Activated CD8-positive, alpha-beta memory T cell treated with anti-CD3 and anti-CD28 coated beads, Interleukin-2, amount 50 U/mL, for 24 hours (primary cell): ENCODE data around the gene VNN1.

ENCODE experiments used
- DNase-seq: peaks from one replicate; pipeline ENCODE4 v3.0.0-alpha.2; 2020; ENCODE audit errors: extremely low read depth

VNN1 gene, protein sequence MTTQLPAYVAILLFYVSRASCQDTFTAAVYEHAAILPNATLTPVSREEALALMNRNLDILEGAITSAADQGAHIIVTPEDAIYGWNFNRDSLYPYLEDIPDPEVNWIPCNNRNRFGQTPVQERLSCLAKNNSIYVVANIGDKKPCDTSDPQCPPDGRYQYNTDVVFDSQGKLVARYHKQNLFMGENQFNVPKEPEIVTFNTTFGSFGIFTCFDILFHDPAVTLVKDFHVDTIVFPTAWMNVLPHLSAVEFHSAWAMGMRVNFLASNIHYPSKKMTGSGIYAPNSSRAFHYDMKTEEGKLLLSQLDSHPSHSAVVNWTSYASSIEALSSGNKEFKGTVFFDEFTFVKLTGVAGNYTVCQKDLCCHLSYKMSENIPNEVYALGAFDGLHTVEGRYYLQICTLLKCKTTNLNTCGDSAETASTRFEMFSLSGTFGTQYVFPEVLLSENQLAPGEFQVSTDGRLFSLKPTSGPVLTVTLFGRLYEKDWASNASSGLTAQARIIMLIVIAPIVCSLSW

DNA sequence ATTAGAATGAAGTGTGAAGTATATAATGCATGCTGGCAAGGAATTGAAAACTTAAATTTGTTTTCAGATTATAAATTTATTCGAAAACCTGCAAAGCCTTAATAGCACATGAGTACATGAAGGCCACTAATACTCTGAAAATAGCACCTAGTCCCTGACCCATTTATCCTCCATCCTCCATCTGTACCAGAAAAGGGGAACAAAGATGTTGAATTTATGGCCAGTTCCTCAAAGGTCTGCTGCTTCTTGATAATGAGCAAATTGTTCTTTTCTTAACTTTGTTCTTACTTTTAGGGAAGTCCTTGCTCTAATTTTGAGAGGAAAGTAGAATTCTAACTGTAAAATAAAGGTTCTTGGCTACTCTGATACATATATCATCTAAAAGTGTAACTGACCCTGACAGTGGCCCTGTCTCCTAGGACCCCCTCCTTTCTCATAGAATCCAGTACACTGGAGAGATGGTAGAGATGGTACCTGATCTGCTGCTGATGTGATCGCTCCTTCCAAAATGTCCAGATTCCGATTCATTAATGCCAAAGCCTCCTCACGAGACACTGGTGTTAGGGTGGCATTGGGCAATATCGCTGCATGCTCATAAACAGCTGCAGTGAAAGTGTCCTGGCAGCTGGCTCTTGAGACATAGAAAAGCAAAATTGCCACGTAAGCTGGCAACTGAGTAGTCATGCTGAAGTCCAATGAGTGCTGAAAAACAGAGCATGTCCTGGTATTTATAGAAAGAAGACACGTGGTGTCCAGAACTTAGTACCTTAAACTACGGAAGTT is at the start of gene VNN1:
Gene VNN1 (minus strand): TSS at position 704 of the 783 bp plus-strand sequence. CDS start 20 bp downstream, at position 684.
- no peak for DNase-seq

- no peak for DNase-seq
Observed at GRCh38 chr6:132763269-132763668, 49.4 kb upstream of the VNN1 start.

- DNase-seq = no peak
Observed at GRCh38 chr6:132760256-132760655, 46.4 kb upstream of the VNN1 start.

GRCh38 chr6:132758689-132759088 is 44.8 kb upstream of the VNN1 start:
- no peak for DNase-seq

DNA sequence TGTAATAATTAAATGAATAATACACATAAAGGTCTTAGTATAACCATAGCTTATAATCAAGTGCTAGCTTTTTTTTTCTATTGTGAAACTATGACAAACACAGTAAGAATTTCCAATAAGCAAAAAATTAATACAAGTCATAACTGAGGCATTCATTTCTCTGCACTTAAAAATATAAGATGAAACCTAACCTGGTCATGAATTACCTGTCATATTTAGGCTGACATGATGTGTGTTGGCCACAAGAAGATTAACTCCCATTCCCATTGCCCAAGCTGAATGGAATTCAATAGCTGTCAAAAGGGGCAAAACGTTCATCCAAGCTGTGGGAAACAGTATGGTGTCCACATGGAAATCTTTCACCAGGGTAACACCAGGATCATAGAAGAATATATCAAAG is 38.4 kb upstream of the VNN1 start:
- no peak for DNase-seq

GRCh38 chr6:132751828-132752227 is 38.0 kb upstream of the VNN1 start:
- no peak for DNase-seq

GRCh38 chr6:132751306-132751705 is 37.5 kb upstream of the VNN1 start:
- DNase-seq = no peak

DNA sequence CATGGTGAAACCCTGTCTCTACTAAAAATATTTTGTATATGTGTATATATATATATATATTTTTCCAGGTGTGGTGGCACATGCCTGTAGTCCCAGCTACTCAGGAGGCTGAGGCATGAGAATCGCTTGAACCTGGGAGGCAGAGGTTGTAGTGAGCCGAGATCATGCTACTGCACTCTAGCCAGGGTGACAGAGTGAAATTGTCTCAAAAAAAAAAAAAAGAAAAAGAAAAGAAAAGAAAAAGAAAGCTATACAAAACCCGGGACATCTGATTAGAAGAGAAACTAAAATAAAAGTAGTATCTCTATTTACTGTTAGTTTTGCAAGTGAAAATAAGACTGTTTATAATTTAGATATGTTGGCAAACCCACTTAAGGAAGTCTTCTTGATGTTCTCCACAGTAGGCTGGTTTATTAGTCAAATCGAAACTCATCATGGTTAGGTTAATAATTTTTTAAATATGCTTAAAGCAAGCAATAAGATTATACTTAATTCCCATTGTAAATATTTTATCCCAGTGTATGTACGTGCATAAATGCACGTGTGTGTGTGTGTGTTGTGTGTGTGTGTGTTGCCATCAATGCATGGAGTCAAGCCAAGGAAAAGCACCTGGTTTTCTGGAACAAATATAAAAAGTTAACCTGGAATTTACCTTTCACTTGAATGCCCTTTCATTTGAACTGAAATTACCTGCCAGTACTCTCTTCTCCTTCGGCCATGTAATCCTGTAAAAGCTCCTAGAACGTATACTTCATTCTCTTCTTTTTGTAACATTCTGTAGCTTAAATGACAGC is 36.8 kb upstream of the VNN1 start:
- DNase-seq = no peak

- DNase-seq = no peak
Observed at GRCh38 chr6:132749111-132749510, 35.3 kb upstream of the VNN1 start.

DNA sequence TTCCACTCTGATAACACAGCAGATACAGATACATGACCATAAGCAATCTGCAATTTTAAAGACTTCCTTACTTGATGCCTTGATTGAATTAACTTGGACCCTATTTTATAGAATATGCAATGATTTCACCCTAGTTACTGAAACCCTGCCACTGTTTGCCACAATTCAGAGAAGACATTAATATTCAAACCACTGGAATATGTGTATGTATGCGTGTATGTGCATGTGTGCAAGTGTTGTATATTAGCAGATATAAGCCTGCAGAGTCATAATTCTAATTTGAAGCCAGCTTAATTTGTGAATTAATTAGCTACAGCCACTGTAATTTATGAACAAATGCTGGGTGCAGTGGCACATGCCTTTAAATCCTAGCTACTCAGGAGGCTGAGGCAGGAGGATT is 34.6 kb upstream of the VNN1 start:
- no peak for DNase-seq

- DNase-seq = no peak
Observed at GRCh38 chr6:132746048-132746447, 32.2 kb upstream of the VNN1 start.

DNA sequence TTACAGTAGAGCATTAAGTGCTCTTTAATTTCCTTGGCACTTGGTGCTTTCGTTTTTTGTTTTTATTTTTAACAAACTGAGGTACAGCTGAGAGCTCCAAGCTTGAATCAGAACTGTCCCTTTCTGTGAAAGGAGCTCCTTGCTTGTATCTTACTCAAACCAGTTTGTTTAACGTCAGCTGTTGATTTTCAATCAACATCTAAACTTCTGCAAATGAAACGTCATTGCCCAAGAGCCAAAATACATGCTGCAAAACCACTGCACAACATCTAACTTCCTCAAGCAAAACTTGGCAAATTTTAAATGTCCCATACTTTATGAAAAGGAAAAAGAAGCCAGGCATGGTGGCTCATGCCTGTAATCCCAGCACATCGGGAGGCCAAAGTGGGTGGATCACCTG is 28.6 kb upstream of the VNN1 start:
- no peak for DNase-seq

- no peak for DNase-seq
Observed at GRCh38 chr6:132741281-132741680, 27.4 kb upstream of the VNN1 start.

- DNase-seq = no peak
Observed at GRCh38 chr6:132736239-132736638, 22.4 kb upstream of the VNN1 start.

- DNase-seq = no peak
Observed at GRCh38 chr6:132734694-132735236, 20.9 kb upstream of the VNN1 start.

GRCh38 chr6:132733814-132734213 is 20.0 kb upstream of the VNN1 start:
- DNase-seq = no peak

DNA sequence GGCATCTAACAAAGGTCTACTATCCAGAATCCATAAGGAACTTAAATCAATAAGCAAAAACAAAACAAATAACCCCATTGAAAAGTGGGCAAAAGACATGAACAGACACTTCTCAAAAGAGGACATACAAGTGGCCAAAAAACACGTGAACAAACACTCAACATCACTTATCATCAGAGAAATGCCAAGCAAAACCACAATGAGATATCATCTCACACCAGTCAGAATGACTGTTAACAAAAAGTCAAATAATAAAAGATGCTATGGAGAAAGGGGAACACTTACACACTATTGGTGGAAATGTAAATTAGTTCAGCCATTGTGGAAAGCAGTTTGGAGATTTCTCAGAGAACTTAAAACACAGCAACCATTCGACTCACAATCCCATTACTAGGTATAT is 19.4 kb upstream of the VNN1 start:
- no peak for DNase-seq

DNA sequence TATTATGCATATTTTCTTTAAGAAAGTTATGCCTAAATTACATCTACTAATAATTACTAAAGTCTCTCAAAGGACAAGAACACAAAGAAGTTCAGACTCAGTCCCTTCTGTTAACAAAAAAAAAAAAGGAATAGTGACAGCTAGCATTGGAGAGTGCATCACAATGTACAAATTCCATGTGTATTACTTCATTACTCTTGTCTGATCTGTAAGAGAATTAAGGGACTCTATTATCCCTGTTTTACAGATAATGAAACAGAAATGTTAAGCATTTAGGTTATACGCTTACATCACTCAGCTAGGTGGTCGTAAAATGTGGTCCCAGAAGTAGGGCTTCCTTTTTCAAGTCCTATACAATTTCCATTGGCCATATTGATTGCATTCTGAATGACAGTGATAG is 17.2 kb upstream of the VNN1 start:
- DNase-seq = no peak

- no peak for DNase-seq
Observed at GRCh38 chr6:132730560-132730959, 16.7 kb upstream of the VNN1 start.

DNA sequence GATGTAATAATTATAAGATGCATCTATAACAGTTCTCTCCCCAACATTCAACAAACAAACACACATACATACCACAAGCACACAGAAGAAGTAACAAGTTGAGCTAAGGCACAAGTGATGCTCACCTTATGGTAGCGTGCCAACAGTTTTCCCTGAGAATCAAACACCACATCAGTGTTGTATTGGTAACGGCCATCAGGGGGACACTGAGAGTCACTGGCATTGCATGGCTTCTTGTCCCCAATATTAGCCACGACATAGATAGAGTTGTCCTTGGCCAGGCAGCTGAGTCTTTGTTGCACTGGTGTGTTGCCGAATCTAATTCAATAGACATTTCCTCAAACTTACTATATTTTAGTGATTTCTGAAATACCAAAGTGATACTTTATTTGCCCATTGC is 14.8 kb upstream of the VNN1 start:
- no peak for DNase-seq

DNA sequence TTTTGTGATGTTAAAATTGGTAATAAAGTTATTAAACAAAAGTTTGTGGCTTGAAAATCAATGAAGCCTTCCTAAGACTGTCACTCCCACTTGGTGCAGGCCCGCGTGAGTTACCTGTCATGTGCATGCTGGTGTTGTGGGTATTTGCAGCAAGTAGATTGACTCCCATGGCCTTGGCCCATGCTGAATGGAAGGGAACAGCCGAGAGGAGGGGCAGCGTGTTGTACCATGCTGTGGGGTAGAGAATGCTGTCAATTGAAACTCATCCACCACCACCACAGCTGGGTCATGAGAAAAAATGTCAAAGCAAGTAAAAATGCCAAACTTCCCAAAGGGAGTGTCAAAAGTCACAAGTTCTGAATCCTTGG is 12.7 kb upstream of the VNN1 start:
- DNase-seq = no peak
